ENCODE data around the gene CACNA1H.

CACNA1H gene

GRCh38 chr16:1171854-1172428, 19.0 kb downstream of the CACNA1H start:
- ChIA-PET POLR2A (ENCODE audit: low non-redundant PET) (no interaction called here), CTCF (no interaction called here)
- H3K27ac ChIP-seq = no peak overlapping the region
- no peak for DNase-seq (ENCODE audit: low spot score)
- no peak for TF ChIP-seq CTCF (conservative IDR thresholded peaks at IDR 0.05; ENCODE audit: low read depth)

GRCh38 chr16:1172651-1173050, 19.7 kb downstream of the CACNA1H start:
- POLR2A ChIA-PET (ENCODE audit: low non-redundant PET) = no interaction called here
- DNase-seq (ENCODE audit: low spot score) = no peak
- H3K27ac ChIP-seq = no peak overlapping the region
- CTCF ChIA-PET = interaction anchor here (0.9 kb wide), 1 partner anchor 17 kb away, joined by 3 read pairs; no protein-coding TSS in a partner anchor
- TF ChIP-seq CTCF (conservative IDR thresholded peaks at IDR 0.05; ENCODE audit: low read depth) = no peak

GRCh38 chr16:1173788-1174451, 21.0 kb downstream of the CACNA1H start:
- CTCF ChIA-PET = no interaction called here
- DNase-seq (ENCODE audit: low spot score) = no peak
- no peak overlapping the region for H3K27ac ChIP-seq
- POLR2A ChIA-PET (ENCODE audit: low non-redundant PET) = no interaction called here
- TF ChIP-seq CTCF (conservative IDR thresholded peaks at IDR 0.05; ENCODE audit: low read depth) = no peak

GRCh38 chr16:1174477-1175357, 21.8 kb downstream of the CACNA1H start:
- no peak for TF ChIP-seq CTCF (conservative IDR thresholded peaks at IDR 0.05; ENCODE audit: low read depth)
- DNase-seq (ENCODE audit: low spot score) = no peak
- H3K27ac ChIP-seq = no peak overlapping the region
- ChIA-PET CTCF (no interaction called here), POLR2A (ENCODE audit: low non-redundant PET) (no interaction called here)

- no peak for TF ChIP-seq CTCF (conservative IDR thresholded peaks at IDR 0.05; ENCODE audit: low read depth)
- no peak overlapping the region for H3K27ac ChIP-seq
- ChIA-PET CTCF (no interaction called here), POLR2A (ENCODE audit: low non-redundant PET) (no interaction called here)
- DNase-seq (ENCODE audit: low spot score) = no peak
Measured at GRCh38 chr16:1175566-1176279, 22.8 kb downstream of the CACNA1H start.

GRCh38 chr16:1176280-1176897, 23.5 kb downstream of the CACNA1H start:
- TF ChIP-seq CTCF (conservative IDR thresholded peaks at IDR 0.05; ENCODE audit: low read depth) = no peak
- ChIA-PET CTCF (no interaction called here), POLR2A (ENCODE audit: low non-redundant PET) (no interaction called here)
- H3K27ac ChIP-seq = no peak overlapping the region
- DNase-seq (ENCODE audit: low spot score) = no peak
